A204.1 (cell line): ENCODE data around the gene ZFAND4.
A peak's percentile ranks its signal among the peaks of the same experiment; 100 is the strongest.
"Not testable (repeated sequence)": the region's sequence is repeated elsewhere in the genome, so short reads cannot be mapped to it uniquely, and the experiment has no call there.

ENCODE experiments used
- FAIRE-seq: peaks from 2 replicates; lab custom pipeline; 2012; peaks lifted over from hg19 to GRCh38; lab: Jason Lieb, UNC

ZFAND4 gene

GRCh38 chr10:45672181-45673073 lies at the start of gene ZFAND4:
TSS of gene ZFAND4 (minus strand) at chr10:45672772. CDS start at chr10:45663725, 9,047 bp downstream.
- FAIRE-seq, result peak; percentile 39

GRCh38 chr10:45721503-45721902 lies 48.9 kb upstream of the ZFAND4 start:
- not testable (repeated sequence) for FAIRE-seq

GRCh38 chr10:45717642-45718041 lies 45.1 kb upstream of the ZFAND4 start:
- not testable (repeated sequence) for FAIRE-seq

GRCh38 chr10:45717053-45717452 lies 44.5 kb upstream of the ZFAND4 start:
- not testable (repeated sequence) for FAIRE-seq

- not testable (repeated sequence) for FAIRE-seq
Observed at GRCh38 chr10:45711223-45711622, 38.7 kb upstream of the ZFAND4 start.

GRCh38 chr10:45710200-45710796 lies 37.7 kb upstream of the ZFAND4 start:
- not testable (repeated sequence) for FAIRE-seq

GRCh38 chr10:45678467-45678866 lies 5.9 kb upstream of the ZFAND4 start:
- not testable (repeated sequence) for FAIRE-seq

GRCh38 chr10:45675388-45675787 lies 2.8 kb upstream of the ZFAND4 start:
- FAIRE-seq, result no peak

GRCh38 chr10:45673074-45673648 lies 589 bp upstream of the ZFAND4 start:
- no peak for FAIRE-seq

GRCh38 chr10:45671300-45671699 lies 1.3 kb downstream of the ZFAND4 start:
- not testable (repeated sequence) for FAIRE-seq

- not testable (repeated sequence) for FAIRE-seq
Observed at GRCh38 chr10:45669897-45670296, 2.7 kb downstream of the ZFAND4 start.

GRCh38 chr10:45660876-45661411 lies 11.6 kb downstream of the ZFAND4 start:
- FAIRE-seq, result no peak

- peak; percentile 21 for FAIRE-seq
Observed at GRCh38 chr10:45657033-45657926, 15.3 kb downstream of the ZFAND4 start.

- no peak for FAIRE-seq
Observed at GRCh38 chr10:45655219-45655618, 17.4 kb downstream of the ZFAND4 start.

GRCh38 chr10:45654753-45655141 lies 17.8 kb downstream of the ZFAND4 start:
- not testable (repeated sequence) for FAIRE-seq

- no peak for FAIRE-seq
Observed at GRCh38 chr10:45653454-45653853, 19.1 kb downstream of the ZFAND4 start.

GRCh38 chr10:45652511-45652910 lies 20.1 kb downstream of the ZFAND4 start:
- no peak for FAIRE-seq

- no peak for FAIRE-seq
Observed at GRCh38 chr10:45649296-45649695, 23.3 kb downstream of the ZFAND4 start.

- no peak for FAIRE-seq
Observed at GRCh38 chr10:45647118-45647517, 25.5 kb downstream of the ZFAND4 start.

GRCh38 chr10:45646384-45647050 lies 26.1 kb downstream of the ZFAND4 start:
- FAIRE-seq, result no peak

- FAIRE-seq, result no peak
Observed at GRCh38 chr10:45644527-45644926, 28.0 kb downstream of the ZFAND4 start.
